ENCODE data around the gene PRRT2.

DNA sequence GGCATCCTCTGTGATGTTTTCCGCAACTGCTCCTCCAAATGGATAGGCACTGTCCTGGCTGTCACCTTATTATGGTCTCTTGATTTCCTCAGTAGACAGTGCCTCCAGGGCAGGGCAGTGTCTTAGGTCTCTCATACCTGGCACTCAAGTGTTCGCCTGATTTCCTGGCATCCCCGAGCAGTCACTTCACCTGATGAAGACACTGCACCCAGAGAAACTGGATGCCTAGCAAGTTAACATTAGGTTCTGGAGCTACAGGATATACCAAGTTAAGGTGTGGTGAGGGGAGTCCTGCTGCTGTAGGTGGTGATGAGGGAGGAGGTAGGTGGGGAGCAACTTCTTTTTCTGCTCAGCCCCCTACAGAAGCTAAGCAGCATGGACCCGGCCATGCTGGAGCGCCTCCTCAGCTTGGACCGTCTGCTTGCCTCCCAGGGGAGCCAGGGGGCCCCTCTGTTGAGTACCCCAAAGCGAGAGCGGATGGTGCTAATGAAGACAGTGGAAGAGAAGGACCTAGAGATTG, 9.5 kb upstream of the PRRT2 start:
- TF ChIP-seq, protein P1, sequence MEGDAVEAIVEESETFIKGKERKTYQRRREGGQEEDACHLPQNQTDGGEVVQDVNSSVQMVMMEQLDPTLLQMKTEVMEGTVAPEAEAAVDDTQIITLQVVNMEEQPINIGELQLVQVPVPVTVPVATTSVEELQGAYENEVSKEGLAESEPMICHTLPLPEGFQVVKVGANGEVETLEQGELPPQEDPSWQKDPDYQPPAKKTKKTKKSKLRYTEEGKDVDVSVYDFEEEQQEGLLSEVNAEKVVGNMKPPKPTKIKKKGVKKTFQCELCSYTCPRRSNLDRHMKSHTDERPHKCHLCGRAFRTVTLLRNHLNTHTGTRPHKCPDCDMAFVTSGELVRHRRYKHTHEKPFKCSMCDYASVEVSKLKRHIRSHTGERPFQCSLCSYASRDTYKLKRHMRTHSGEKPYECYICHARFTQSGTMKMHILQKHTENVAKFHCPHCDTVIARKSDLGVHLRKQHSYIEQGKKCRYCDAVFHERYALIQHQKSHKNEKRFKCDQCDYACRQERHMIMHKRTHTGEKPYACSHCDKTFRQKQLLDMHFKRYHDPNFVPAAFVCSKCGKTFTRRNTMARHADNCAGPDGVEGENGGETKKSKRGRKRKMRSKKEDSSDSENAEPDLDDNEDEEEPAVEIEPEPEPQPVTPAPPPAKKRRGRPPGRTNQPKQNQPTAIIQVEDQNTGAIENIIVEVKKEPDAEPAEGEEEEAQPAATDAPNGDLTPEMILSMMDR (IDR thresholded peaks at IDR 0.05; ENCODE audit: insufficient read depth, low read length, poor library complexity, severe bottlenecking), result no peak
- TF ChIP-seq EZH2phosphoT487 (conservative IDR thresholded peaks at IDR 0.05; ENCODE audit: low read length), result no peak

All from SU-DHL-6 (cell line).